HG03469 (cell line): ENCODE measurements around the gene COPS7B.

Experiments
- ATAC-seq: cut with Tn5 transposase; IDR thresholded peaks from one replicate; pipeline ENCODE4 v1.9.1; 2021; ENCODE audit warnings: mild to moderate bottlenecking, moderate library complexity, moderate number of reproducible peaks; ENCODE audit not compliant: unreplicated experiment

The COPS7B gene

GRCh38 chr2:231785413-231785812 is 832 bp upstream of the COPS7B start:
- no peak for ATAC-seq

GRCh38 chr2:231785822-231786176 is 446 bp upstream of the COPS7B start:
- ATAC-seq, result no peak

- no peak for ATAC-seq
These were observed 660 bp downstream of the COPS7B start for GRCh38 chr2:231786917-231787292.

GRCh38 chr2:231791107-231791506 is 4.9 kb downstream of the COPS7B start:
- no peak for ATAC-seq

GRCh38 chr2:231794383-231794782 is 8.1 kb downstream of the COPS7B start:
- no peak for ATAC-seq

GRCh38 chr2:231795525-231796327 is 9.5 kb downstream of the COPS7B start:
- ATAC-seq, result no peak

GRCh38 chr2:231800493-231801091 is 14.3 kb downstream of the COPS7B start:
- no peak for ATAC-seq

- ATAC-seq, result no peak
These were observed 17.4 kb downstream of the COPS7B start for GRCh38 chr2:231803501-231804138.

- ATAC-seq, result no peak
These were observed 20.8 kb downstream of the COPS7B start for GRCh38 chr2:231807020-231807419.

GRCh38 chr2:231810905-231811304 is 24.7 kb downstream of the COPS7B start:
- no peak for ATAC-seq

GRCh38 chr2:231816327-231817026 is 30.2 kb downstream of the COPS7B start:
- ATAC-seq, result no peak

- no peak for ATAC-seq
These were observed 33.3 kb downstream of the COPS7B start for GRCh38 chr2:231819447-231820042.

GRCh38 chr2:231820786-231821303 is 34.6 kb downstream of the COPS7B start:
- no peak for ATAC-seq

- no peak for ATAC-seq
These were observed 35.7 kb downstream of the COPS7B start for GRCh38 chr2:231821908-231822307.

GRCh38 chr2:231853105-231853504 is 66.9 kb downstream of the COPS7B start:
- ATAC-seq, result no peak

GRCh38 chr2:231854616-231855125 is 68.4 kb downstream of the COPS7B start:
- ATAC-seq, result no peak

- no peak for ATAC-seq
These were observed 70.7 kb downstream of the COPS7B start for GRCh38 chr2:231856959-231857358.
